GM12891 (cell line): ENCODE data around the gene AVPR2.

Experiments used
- DNase-seq: peaks from one replicate; pipeline ENCODE4 v3.0.0; 2011; ENCODE audit warnings: low spot score; ENCODE audit not compliant: insufficient read length
- FAIRE-seq: peaks from 2 replicates; lab custom pipeline; 2011; peaks lifted over from hg19 to GRCh38; lab: Jason Lieb, UNC
- PAX5 ChIP-seq: IDR thresholded peaks from 2 replicates; pipeline ENCODE4 v1.6.1; 2011; ENCODE audit warnings: low read length, moderate library complexity, mild to moderate bottlenecking; ENCODE audit not compliant: insufficient read depth, severe bottlenecking
- POLR2A ChIP-seq: IDR thresholded peaks from 2 replicates; pipeline ENCODE4 v1.6.1; 2011; ENCODE audit warnings: low read depth, low read length, control low read depth
- POLR2AphosphoS5 ChIP-seq: IDR thresholded peaks from 2 replicates; pipeline ENCODE4 v1.6.1; 2011; ENCODE audit warnings: low read depth, low read length, control low read depth
- POU2F2 ChIP-seq: IDR thresholded peaks from 2 replicates; pipeline ENCODE4 v1.6.1; 2011; ENCODE audit warnings: low read depth, mild to moderate bottlenecking, control low read depth, low read length, moderate library complexity
- SPI1 ChIP-seq: IDR thresholded peaks from 2 replicates; pipeline ENCODE4 v1.6.1; 2011; ENCODE audit warnings: low read depth, low read length, control low read depth
- TAF1 ChIP-seq: IDR thresholded peaks from 2 replicates; pipeline ENCODE4 v1.6.1; 2011; ENCODE audit warnings: low read depth, low read length, control low read depth

Gene AVPR2

DNA sequence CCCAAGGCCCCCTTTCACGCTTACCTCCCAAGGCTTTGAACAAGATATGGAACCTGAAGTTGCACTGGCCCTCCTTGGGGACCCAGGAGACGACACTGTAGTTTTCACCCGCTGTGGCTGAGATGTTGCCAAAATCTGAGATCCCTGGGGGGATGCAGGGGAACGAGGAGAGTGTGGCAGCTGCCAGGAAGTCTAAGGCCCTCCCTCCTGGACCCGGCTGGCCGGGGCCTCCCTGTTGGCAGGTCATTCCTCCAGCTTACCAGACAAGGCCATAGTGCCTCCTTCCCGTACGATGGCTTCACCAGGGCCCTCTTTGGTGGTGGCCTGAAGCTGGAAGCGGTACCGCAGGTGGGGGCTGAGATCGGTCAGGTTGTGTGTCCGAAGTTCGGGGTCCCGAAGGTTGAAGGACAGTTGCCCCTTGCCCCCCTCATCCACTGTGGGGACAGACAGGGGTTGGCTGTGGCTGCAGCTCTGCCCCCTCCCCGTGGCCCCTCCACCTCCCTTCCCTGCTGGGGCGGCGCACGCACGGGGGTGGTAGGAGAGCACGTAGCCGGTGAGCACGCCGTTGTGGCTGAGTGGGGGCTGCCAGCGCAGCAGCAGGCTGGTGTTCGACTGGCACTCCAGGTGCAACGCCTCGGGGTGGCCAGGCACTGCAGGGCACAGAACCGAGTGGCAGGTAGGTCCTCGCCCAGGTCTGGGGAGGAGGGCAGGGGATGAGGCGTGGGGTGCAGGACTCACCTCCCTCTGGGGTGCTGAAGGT lies 39.7 kb upstream of the AVPR2 start:
- TF ChIP-seq SPI1 (no peak), PAX5 (no peak), POLR2AphosphoS5 (no peak), TAF1 (no peak), POU2F2 (no peak), POLR2A (no peak)
- DNase-seq (peak; percentile 1), FAIRE-seq (no peak)

DNA sequence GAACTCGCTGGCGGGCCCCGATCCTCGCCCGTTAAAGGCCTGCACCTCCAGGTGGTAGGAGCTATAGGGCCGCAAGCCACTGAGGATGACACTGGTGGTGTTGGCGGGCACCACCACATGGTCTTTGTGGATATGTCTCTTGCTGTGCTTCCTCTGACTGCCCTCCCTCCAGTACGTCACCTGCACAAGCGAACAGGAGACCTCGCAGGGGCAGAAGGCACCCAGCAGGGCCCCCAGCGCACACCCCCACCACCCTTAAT lies 39.2 kb upstream of the AVPR2 start:
- FAIRE-seq (no peak), DNase-seq (peak; percentile 2)
- no peak for TF ChIP-seq TAF1
- no peak for TF ChIP-seq POLR2A

DNA sequence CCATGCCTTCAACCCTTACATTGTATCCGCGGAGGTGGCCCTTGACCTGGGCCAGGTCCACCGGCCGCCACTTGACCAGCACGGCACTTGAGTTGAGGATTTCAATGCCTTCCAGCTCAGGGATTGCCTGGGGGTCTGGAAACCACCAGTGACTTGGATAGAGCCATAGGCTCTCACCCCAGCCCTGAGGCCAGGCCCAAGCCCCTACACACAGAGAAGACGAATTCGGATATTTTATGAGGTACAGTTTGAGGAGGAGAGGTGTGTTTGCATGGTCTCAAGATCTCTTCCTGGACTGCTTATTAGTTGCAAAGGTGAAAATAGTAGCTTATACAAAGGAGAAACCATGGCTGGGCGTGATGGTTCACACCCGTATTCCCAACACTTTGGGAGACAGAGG lies 38.8 kb upstream of the AVPR2 start:
- FAIRE-seq (no peak), DNase-seq (no peak)
- no peak for TF ChIP-seq SPI1
- no peak for TF ChIP-seq POLR2A
- no peak for TF ChIP-seq POU2F2
- no peak for TF ChIP-seq POLR2AphosphoS5
- no peak for TF ChIP-seq PAX5

DNA sequence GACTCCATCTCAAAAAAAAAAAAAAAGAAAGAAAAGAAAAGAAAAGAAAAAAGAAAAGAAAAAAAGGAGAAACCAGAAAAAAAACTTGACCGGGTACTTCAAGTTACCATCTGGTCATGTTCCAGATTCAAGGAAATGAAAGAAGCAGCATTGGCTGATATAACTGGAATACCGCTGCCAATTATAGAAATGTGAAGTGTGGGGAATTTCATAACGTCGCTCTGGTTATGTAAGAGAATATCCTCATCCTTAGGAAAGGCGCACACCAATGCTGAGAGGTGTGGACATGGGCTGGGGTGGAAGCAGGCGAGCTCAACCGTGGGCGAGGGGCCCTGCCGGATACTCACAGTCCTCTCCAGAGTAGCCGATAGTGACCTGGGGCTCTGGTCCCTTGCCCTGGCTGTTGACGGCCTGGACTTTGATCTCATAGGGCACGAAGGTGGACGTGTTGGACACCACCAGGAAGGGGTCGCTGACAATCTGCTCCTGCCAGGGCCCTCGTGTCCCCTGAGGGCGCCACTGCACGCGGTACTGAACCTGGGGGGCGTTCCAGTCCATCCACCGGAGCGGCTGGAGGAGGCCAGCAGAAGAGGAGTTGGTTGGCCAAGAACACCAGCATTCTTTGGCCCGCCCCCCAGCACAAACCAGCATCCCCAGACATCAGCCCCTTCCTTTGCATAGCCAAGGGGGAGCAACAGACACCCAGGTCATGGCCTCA lies 38.0 kb upstream of the AVPR2 start:
- no peak for FAIRE-seq
- TF ChIP-seq POLR2A (no peak), PAX5 (no peak), POU2F2 (no peak), POLR2AphosphoS5 (no peak)
- DNase-seq: no peak

DNA sequence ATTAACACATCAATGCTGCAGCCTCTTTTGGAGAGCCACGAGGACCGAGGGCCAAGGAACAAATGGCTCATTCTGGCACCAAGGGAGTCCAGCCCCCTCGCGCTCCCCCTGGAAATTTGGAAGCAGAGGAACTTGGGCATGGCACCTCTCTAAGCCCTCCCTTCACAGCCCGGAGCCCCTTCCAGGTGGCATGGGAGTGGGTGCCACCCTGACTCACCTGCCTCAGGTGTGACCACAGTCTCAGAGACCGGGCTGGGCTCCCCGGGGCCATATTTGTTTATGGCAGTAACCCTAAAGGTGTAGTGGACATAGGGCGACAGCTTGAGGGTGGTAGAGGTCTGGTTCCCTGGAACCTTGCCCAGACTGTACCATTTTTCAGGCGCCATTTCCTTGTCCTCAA lies 37.3 kb upstream of the AVPR2 start:
- DNase-seq (peak; percentile 2), FAIRE-seq (no peak)
- TF ChIP-seq POU2F2: no peak
- no peak for TF ChIP-seq SPI1
- TF ChIP-seq TAF1: no peak
- TF ChIP-seq POLR2AphosphoS5: no peak
- no peak for TF ChIP-seq POLR2A
- no peak for TF ChIP-seq PAX5

DNA sequence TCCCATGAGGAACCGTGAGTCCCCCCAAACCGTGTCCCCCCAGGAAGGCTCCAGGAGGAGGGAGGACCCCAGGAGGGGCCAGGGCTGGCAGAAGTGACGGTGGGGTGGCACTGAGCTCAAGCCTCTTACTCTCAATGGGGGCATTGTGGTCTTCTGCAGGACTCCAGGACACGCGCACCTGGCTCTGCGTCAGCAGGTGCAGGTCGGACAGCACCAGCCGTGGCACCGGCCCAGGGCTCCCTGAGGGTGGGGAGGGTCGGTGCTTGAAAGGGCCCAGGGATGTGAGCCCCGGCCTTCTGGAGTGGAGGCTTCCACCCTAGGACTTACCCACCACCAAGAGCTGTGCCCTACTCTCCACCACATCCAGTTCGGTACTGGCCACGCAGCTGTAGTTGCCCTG lies 36.8 kb upstream of the AVPR2 start:
- DNase-seq (no peak), FAIRE-seq (no peak)
- TF ChIP-seq PAX5 (no peak), POLR2A (no peak)

GRCh38 chrX:153868576-153869472 lies 35.6 kb upstream of the AVPR2 start:
- FAIRE-seq (no peak), DNase-seq (peak; percentile 3)
- TF ChIP-seq POLR2AphosphoS5 (no peak), POLR2A (no peak), SPI1 (no peak), POU2F2 (no peak), PAX5 (no peak), TAF1 (no peak)

- TF ChIP-seq PAX5 (no peak), POLR2A (no peak), POLR2AphosphoS5 (no peak), SPI1 (no peak), TAF1 (no peak), POU2F2 (no peak)
- FAIRE-seq: no peak
- peak; percentile 1 for DNase-seq
Measured at GRCh38 chrX:153869473-153870287, 34.8 kb upstream of the AVPR2 start.

GRCh38 chrX:153870288-153870690 lies 34.2 kb upstream of the AVPR2 start:
- DNase-seq (peak; percentile 9), FAIRE-seq (no peak)

More at GRCh38 chrX:153870288-153870690, 34.2 kb upstream of the AVPR2 start:
- no peak for TF ChIP-seq POLR2AphosphoS5
- TF ChIP-seq SPI1: no peak
- TF ChIP-seq TAF1: no peak
- TF ChIP-seq PAX5: no peak
- no peak for TF ChIP-seq POU2F2
- TF ChIP-seq POLR2A: no peak
